Suprapubic skin (tissue), 3 donors: ENCODE data around the gene MAP2K3.
"Not testable (repeated sequence)": the region's sequence is repeated elsewhere in the genome, so short reads cannot be mapped to it uniquely, and the experiment has no call there.

Source experiments
- CTCF ChIP-seq, 2 donors: fragments of 200-600 bp in 1 of 2; fragments of 450-650 bp in 1 of 2; sonication (generic) in 1 of 2; IDR thresholded peaks; one replicate each; pipeline ENCODE4 v1.5.1; 2016 to 2019; ENCODE audit warnings: antibody characterized with exemption in 2 of 2, mild to moderate bottlenecking in 1 of 2, moderate library complexity in 1 of 2
- POLR2A ChIP-seq, 2 donors: fragments of 450-650 bp; IDR thresholded peaks; one replicate each; pipeline ENCODE4 v1.6.1; 2017; ENCODE audit warnings: antibody characterized with exemption in 2 of 2, mild to moderate bottlenecking in 2 of 2, moderate library complexity in 2 of 2

- TF ChIP-seq CTCF, POLR2A (IDR thresholded peaks at IDR 0.05): not testable (repeated sequence)
Observed at GRCh38 chr17:21344801-21345200, 60.3 kb downstream of the MAP2K3 start.
